GM12864 (cell line): ENCODE measurements around the gene NEIL3.

ENCODE experiments used
- DNase-seq: peaks from one replicate; pipeline ENCODE4 v3.0.0-alpha.2; 2011; ENCODE audit warnings: low read depth
- H3K4me3 ChIP-seq: 2 replicates; pipeline ENCODE4 v1.5.1; 2011; ENCODE audit warnings: mild to moderate bottlenecking, low read depth, low read length, control low read depth
- CTCF ChIP-seq: IDR thresholded peaks from 2 replicates; pipeline ENCODE4 v1.5.1; 2011; ENCODE audit warnings: low read depth, mild to moderate bottlenecking, moderate library complexity, low read length, control low read depth, inconsistent platforms; ENCODE audit errors: missing control alignments

NEIL3 gene

GRCh38 chr4:177391287-177391686, 81.6 kb downstream of the NEIL3 start:
- no peak overlapping the region for H3K4me3 ChIP-seq
- no peak for TF ChIP-seq CTCF
- DNase-seq: no peak

- DNase-seq: no peak
- no peak for TF ChIP-seq CTCF
Measured at GRCh38 chr4:177391953-177392352, 82.3 kb downstream of the NEIL3 start.

GRCh38 chr4:177393236-177393635, 83.6 kb downstream of the NEIL3 start:
- H3K4me3 ChIP-seq: no peak overlapping the region
- DNase-seq: no peak
- no peak for TF ChIP-seq CTCF

More at GRCh38 chr4:177391953-177392352, 82.3 kb downstream of the NEIL3 start:
- no peak overlapping the region for H3K4me3 ChIP-seq

- H3K4me3 ChIP-seq: no peak overlapping the region
- no peak for DNase-seq
- TF ChIP-seq CTCF: no peak
Measured at GRCh38 chr4:177396352-177396751, 86.7 kb downstream of the NEIL3 start.

- TF ChIP-seq CTCF: no peak
- H3K4me3 ChIP-seq: no peak overlapping the region
- DNase-seq: no peak
Measured at GRCh38 chr4:177400030-177400429, 90.4 kb downstream of the NEIL3 start.

GRCh38 chr4:177401658-177402273, 92.1 kb downstream of the NEIL3 start:
- no peak for DNase-seq
- no peak overlapping the region for H3K4me3 ChIP-seq
- no peak for TF ChIP-seq CTCF

GRCh38 chr4:177403746-177404145, 94.1 kb downstream of the NEIL3 start:
- no peak for DNase-seq
- no peak overlapping the region for H3K4me3 ChIP-seq
- TF ChIP-seq CTCF: no peak
